SH-SY5Y (cell line): ENCODE measurements around the gene ADORA3.

Source experiments
- GATA2 ChIP-seq: IDR thresholded peaks from 2 replicates; pipeline ENCODE4 v1.6.1; 2011; ENCODE audit warnings: mild to moderate bottlenecking, low read depth, low read length
- GATA3 ChIP-seq: IDR thresholded peaks from 2 replicates; pipeline ENCODE4 v1.6.1; 2011; ENCODE audit warnings: low read depth, mild to moderate bottlenecking, low read length, moderate library complexity

DNA sequence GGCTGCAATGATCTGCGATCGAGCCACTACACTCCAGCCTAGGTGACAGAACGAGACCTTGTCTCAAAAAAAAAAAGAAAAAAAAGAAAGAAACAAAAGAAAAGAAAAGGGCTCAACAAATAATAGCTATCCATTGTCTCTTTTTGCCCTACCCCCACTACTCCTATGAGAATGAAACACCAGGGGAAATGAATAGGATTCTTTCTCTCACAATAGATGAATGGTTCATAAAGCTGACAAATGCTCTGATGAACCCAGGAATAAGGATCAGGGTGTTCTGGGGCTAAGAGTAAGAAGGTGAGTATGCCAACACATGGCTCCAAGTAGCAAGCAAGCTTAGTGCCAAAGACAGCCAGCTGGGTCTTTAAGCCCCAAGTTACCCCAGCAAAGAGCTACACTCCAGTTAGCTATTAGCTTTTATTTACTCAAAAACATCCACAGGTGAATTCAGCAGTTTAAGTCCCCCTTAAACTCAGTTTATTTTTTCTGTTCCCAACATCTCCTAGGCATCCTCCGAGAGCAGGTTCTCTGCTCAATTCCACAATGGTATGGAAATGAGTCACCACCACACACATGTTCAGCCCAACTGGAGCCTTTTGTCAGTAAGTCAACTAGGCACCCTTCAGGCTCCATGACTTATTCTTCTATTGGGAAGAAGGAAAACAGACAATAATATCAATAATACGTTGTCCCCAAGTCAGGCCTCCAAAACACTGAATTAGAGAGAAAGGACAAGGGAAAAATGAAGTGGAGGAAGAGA, 4.2 kb downstream of the ADORA3 start:
- TF ChIP-seq GATA2 (no peak), GATA3 (no peak)
